ENCODE measurements around the gene AP3D1. TPM values are rescaled to one million over a fixed set of nuclear protein-coding genes. Genes with fewer than 3 reads are reported as not detected.

Gene AP3D1
- total and polyA plus RNA-seq, 2 donors (not counting 3 experiments of a cell fraction or from before 2014, with no cell fraction given) = 130 to 137 TPM

DNA sequence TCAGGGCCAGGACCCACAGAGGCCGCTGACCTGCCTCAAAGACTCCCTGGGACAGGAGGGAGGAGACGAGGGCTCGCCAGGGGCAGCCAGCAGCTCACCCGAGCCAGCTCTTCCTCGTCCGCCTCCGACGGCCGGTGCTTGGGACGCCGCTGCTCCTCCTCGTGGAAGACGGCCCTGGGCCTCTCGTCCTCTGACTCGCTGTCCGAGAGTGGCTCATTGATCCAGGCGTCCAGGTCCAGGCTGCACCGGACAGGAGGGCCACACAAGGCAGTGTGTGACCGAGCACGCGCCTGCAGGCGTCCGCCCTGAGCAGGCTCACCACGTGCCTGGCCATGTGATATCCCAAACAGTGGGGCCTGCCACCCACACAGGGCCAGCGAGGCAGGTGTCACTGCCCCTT, 34.9 kb downstream of the AP3D1 start:
- Histone ChIP-seq H3K79me2 (ENCODE audit: control insufficient read depth, insufficient read depth, low read length) (no peaks in the 10 kb centered on the region), H2AFZ (ENCODE audit: low read depth, low read length) (no peak overlapping the region), H3K4me2 (ENCODE audit: insufficient read depth, low read length) (no peak overlapping the region), H3K27me3 (ENCODE audit: control insufficient read depth in 2 of 2, insufficient read depth in 2 of 2, low read length in 2 of 2) (no peaks in the 10 kb centered on the region), H3K4me3 (replicated peaks in 1 of 3; ENCODE audit: insufficient read depth in 1 of 3, low read depth in 1 of 3, low read length in 3 of 3) (no peak overlapping the region), H3K9ac (replicated peaks; ENCODE audit: extremely low read depth, insufficient read depth, low read length) (no peak overlapping the region), H3K4me1 (ENCODE audit: control insufficient read depth, extremely low read depth, insufficient read depth, low read length) (no peaks in the 10 kb centered on the region), H3K9me3 (replicated peaks; ENCODE audit: control insufficient read depth, insufficient read depth, low read length) (no peaks in the 10 kb centered on the region), H3K27ac (ENCODE audit: insufficient read depth, low read depth, low read length) (no peak overlapping the region), H4K20me1 (replicated peaks; ENCODE audit: control insufficient read depth, extremely low read depth, insufficient read depth, low read length) (no peaks in the 10 kb centered on the region), H3K36me3 (ENCODE audit: control insufficient read depth in 2 of 2, extremely low read depth in 1 of 2, insufficient read depth in 2 of 2, low read length in 2 of 2) (peaks cover 25 to 88% of the 10 kb centered on the region in 2 experiments), H3K9me1 (replicated peaks; ENCODE audit: control insufficient read depth, extremely low read depth, insufficient read depth, low read length) (no peaks in the 10 kb centered on the region)
- ChIA-PET CTCF (no interaction called here), POLR2A (no interaction called here)
- FAIRE-seq (no peak), DNase-seq (ENCODE audit: low read depth, low spot score) (no peak)
- BruUV-seq (replicated peaks) = no TSS peak
- dilution Hi-C loops (cut with MboI; ENCODE audit: extremely low pct_ligation_motif_present, low sequenced_read_pairs) = no loop called here
- intact Hi-C loops (cut with micrococcal nuclease) = no loop called here
- TF ChIP-seq CTCF (IDR thresholded peaks at IDR 0.05; ENCODE audit: extremely low read depth in 1 of 2, insufficient read depth in 1 of 2, low read depth in 1 of 2, low read length in 2 of 2) = no peak
- TF ChIP-seq, protein P1, sequence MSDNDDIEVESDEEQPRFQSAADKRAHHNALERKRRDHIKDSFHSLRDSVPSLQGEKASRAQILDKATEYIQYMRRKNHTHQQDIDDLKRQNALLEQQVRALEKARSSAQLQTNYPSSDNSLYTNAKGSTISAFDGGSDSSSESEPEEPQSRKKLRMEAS (IDR thresholded peaks at IDR 0.05; ENCODE audit: insufficient read depth, insufficient read length) = no peak
- TF ChIP-seq FOS (IDR thresholded peaks at IDR 0.05; ENCODE audit: borderline replicate concordance, insufficient read depth, low read length) = no peak
- TF ChIP-seq JUN (IDR thresholded peaks at IDR 0.05; ENCODE audit: borderline replicate concordance, insufficient read depth, insufficient read length, low read depth) = no peak
- no peak for TF ChIP-seq POLR2A (IDR thresholded peaks at IDR 0.05; ENCODE audit: low read depth, low read length)
- TF ChIP-seq POLR2AphosphoS5 (IDR thresholded peaks at IDR 0.05; ENCODE audit: insufficient read depth, low read depth, low read length) = no peak
- TF ChIP-seq GATA2 (IDR thresholded peaks at IDR 0.05; ENCODE audit: insufficient read depth, insufficient read length, low read depth, low read length) = no peak
- TF ChIP-seq MYC (IDR thresholded peaks at IDR 0.05; ENCODE audit: low read depth, low read length) = no peak
- no peak for TF ChIP-seq EZH2 (IDR thresholded peaks at IDR 0.05; ENCODE audit: borderline replicate concordance, low read depth, low read length, severe bottlenecking)

All from endothelial cell of umbilical vein (primary cell).